ENCODE data around the gene KCNQ4. TPM values are rescaled to one million over a fixed set of nuclear protein-coding genes. Genes with fewer than 3 reads are reported as not detected.

Gene KCNQ4
- total RNA-seq, 1 experiment from 2014 or later: 1.4 TPM

- Histone ChIP-seq H3K27me3 (ENCODE audit: insufficient read depth, low read length) (no peaks in the 10 kb centered on the region), H4K91ac (ENCODE audit: insufficient read length, low read depth, low read length) (no peak overlapping the region), H4K20me1 (ENCODE audit: control insufficient read depth, insufficient read depth, insufficient read length) (no peaks in the 10 kb centered on the region), H3K4me2 (ENCODE audit: insufficient read depth, insufficient read length, low read length) (no peak overlapping the region), H3K9me3 (ENCODE audit: control insufficient read depth, low read depth, low read length) (no peaks in the 10 kb centered on the region), H3K23ac (ENCODE audit: insufficient read length, low read depth, low read length) (no peak overlapping the region), H3K27ac (ENCODE audit: insufficient read length, low read depth, low read length) (no peak overlapping the region), H3K9ac (ENCODE audit: extremely low read depth, insufficient read length, low read length) (no peak overlapping the region), H2BK120ac (ENCODE audit: low read depth, low read length, poor library complexity, severe bottlenecking) (no peak overlapping the region), H2AK5ac (ENCODE audit: insufficient read length, low read length) (no peak overlapping the region), H3K4ac (ENCODE audit: low read depth, low read length) (no peak overlapping the region), H2AFZ (ENCODE audit: low read length) (no peak overlapping the region), H3K18ac (ENCODE audit: insufficient read length, low read depth, low read length) (no peak overlapping the region), H2BK20ac (ENCODE audit: low read depth, low read length, poor library complexity, severe bottlenecking) (no peak overlapping the region), H3K4me1 (ENCODE audit: insufficient read depth, low read length) (0 out of 2 replicates have a peak, but pooled peaks cover 3% of the 10 kb centered on the region), H2BK15ac (ENCODE audit: low read depth, low read length) (no peak overlapping the region), H3K23me2 (ENCODE audit: insufficient read length, low read depth, low read length, poor library complexity, severe bottlenecking) (no peaks in the 10 kb centered on the region), H3K14ac (ENCODE audit: insufficient read depth, low read length) (no peak overlapping the region; the same call in 1 of the 2 replicates), H2BK5ac (ENCODE audit: insufficient read length, low read length) (no peak overlapping the region), H3K56ac (ENCODE audit: insufficient read length, low read depth, low read length) (no peak overlapping the region), H4K8ac (replicated peaks; ENCODE audit: insufficient read length, low read depth, low read length) (no peak overlapping the region), H2BK12ac (ENCODE audit: insufficient read length, low read depth, low read length) (no peak overlapping the region), H4K5ac (ENCODE audit: insufficient read length, low read depth, low read length) (no peak overlapping the region), H3K79me2 (ENCODE audit: insufficient read depth, low read length) (no peaks in the 10 kb centered on the region), H3K79me1 (ENCODE audit: insufficient read depth, low read depth, low read length, poor library complexity, severe bottlenecking) (no peaks in the 10 kb centered on the region), H3T11ph (ENCODE audit: low read length) (no peak overlapping the region)
- no CpG with 5 or more reads among the region's 3 CpGs for WGBS (ENCODE audit: extremely low coverage, insufficient read length, low lambda C conversion rate)
- no peak for DNase-seq
- no peaks in the 10 kb centered on the region for H3K36me3 Mint-ChIP-seq (ENCODE audit: insufficient read depth in 1 of 3, low read depth in 3 of 3)
- no peak overlapping the region for H3K4me3 Mint-ChIP-seq
- peaks cover 13% of the 10 kb centered on the region for H3K27me3 Mint-ChIP-seq (ENCODE audit: low read depth)
- H3K4me1 Mint-ChIP-seq: peaks cover 26 to 33% of the 10 kb centered on the region in 2 experiments
- no peak overlapping the region; a peak in 1 of 7 replicates for H3K27ac Mint-ChIP-seq
- no peak for TF ChIP-seq CTCF (conservative IDR thresholded peaks at IDR 0.05)
- H3K9me3 Mint-ChIP-seq: no peaks in the 10 kb centered on the region
Observed at GRCh38 chr1:40808444-40808843, 24.9 kb downstream of the KCNQ4 start.
